Panc1 (cell line): ENCODE results near the gene IFFO2. TPM values are rescaled to one million over a fixed set of nuclear protein-coding genes. Genes with fewer than 3 reads are reported as not detected.

Source experiments
- ATAC-seq: fragments of 200-7000 bp; cut with Tn5 transposase; 2 replicates; pipeline ENCODE4 v1.9.1; 2020; ENCODE audit warnings: mild to moderate bottlenecking, moderate library complexity
- BruUV-seq: library from RNA; stranded (reverse); fragments of 400-500 nt; replicated peaks from 2 replicates; lab custom pipeline; 2021; lab: Mats Ljungman, UMichigan
- CTCF ChIA-PET: fragments of 300-600 bp; sonication (Branson Sonifier 250); formaldehyde crosslinking; loops from one replicate; lab custom pipeline; 2022; ENCODE audit warnings: antibody characterized with exemption; lab: Charles Lee
- POLR2A ChIA-PET: fragments of 300-600 bp; sonication (Branson Sonifier 250); formaldehyde crosslinking; loops from one replicate; lab custom pipeline; 2022; ENCODE audit warnings: antibody characterized with exemption; lab: Charles Lee
- DNase-seq: peaks from one replicate; pipeline ENCODE4 v3.0.0-alpha.2; 2010; ENCODE audit warnings: low read depth, low spot score
- H3K27ac ChIP-seq: 2 replicates; pipeline ENCODE4 v1.5.1; 2011; ENCODE audit warnings: mild to moderate bottlenecking, low read length, inconsistent platforms
- H3K27me3 ChIP-seq: fragments of 200-500 bp; sonication (Bioruptor generic); 2 replicates; pipeline ENCODE4 v1.6.0; 2014; ENCODE audit warnings: low read length, inconsistent platforms; ENCODE audit not compliant: control insufficient read depth, insufficient read depth
- H3K36me3 ChIP-seq: fragments of 200-500 bp; sonication (Bioruptor generic); 2 replicates; pipeline ENCODE4 v1.5.1; 2014; ENCODE audit warnings: inconsistent platforms, mild to moderate bottlenecking, low read length, moderate library complexity; ENCODE audit not compliant: control insufficient read depth, insufficient read depth
- H3K4me1 ChIP-seq: 2 replicates; pipeline ENCODE4 v1.5.1; 2011; ENCODE audit warnings: inconsistent platforms, mild to moderate bottlenecking, low read length, moderate library complexity; ENCODE audit not compliant: control insufficient read depth, insufficient read depth
- H3K4me3 ChIP-seq, 2 experiments: 2 replicates each; pipeline ENCODE4 v1.5.1; 2011 to 2012; ENCODE audit warnings: low read depth in 2 of 2, low read length in 2 of 2, mild to moderate bottlenecking in 2 of 2, inconsistent platforms in 1 of 2, moderate library complexity in 1 of 2
- H3K9me3 ChIP-seq: fragments of 200-500 bp; sonication (Bioruptor generic); 2 replicates; pipeline ENCODE4 v1.5.1; 2014; ENCODE audit warnings: low read depth, mild to moderate bottlenecking, inconsistent platforms, low read length, moderate library complexity; ENCODE audit not compliant: control insufficient read depth, insufficient read depth
- POLR2AphosphoS5 ChIP-seq: IDR thresholded peaks from 2 replicates; pipeline ENCODE4 v1.6.1; 2012; ENCODE audit warnings: mild to moderate bottlenecking, low read depth, low read length, moderate library complexity
- SIN3A ChIP-seq: IDR thresholded peaks from 2 replicates; pipeline ENCODE4 v1.6.1; 2012; ENCODE audit warnings: low read depth, mild to moderate bottlenecking, low read length, moderate library complexity, borderline replicate concordance; ENCODE audit not compliant: insufficient read depth
- TCF7L2 ChIP-seq: IDR thresholded peaks from 2 replicates; pipeline ENCODE4 v1.6.1; 2011; ENCODE audit warnings: mild to moderate bottlenecking, low read depth, low read length, inconsistent platforms
- in situ Hi-C: cut with HindIII; loops from 2 replicates; pipeline ENCODE4 v1.10.0; 2016; ENCODE audit warnings: low sequenced_read_pairs, low pct_unique_long_range_greater_than_20kb
- intact Hi-C: fragments of 100-400 bp; cut with micrococcal nuclease; formaldehyde crosslinking; loops from one replicate; pipeline ENCODE4 v1.10.0; 2022; ENCODE audit not compliant: unreplicated experiment
- total RNA-seq: library from RNA; stranded (reverse); gene quantifications from one replicate; pipeline ENCODE4 v1.2.1, GENCODE V29; 2021; ENCODE audit not compliant: unreplicated experiment
- TF ChIP-seq, protein P1 (sequence below): fragments of 450-650 bp; IDR thresholded peaks from 2 replicates; pipeline ENCODE4 v1.5.1; 2017; ENCODE audit warnings: mild to moderate bottlenecking
- TF ChIP-seq, protein P2 (sequence below), 2 experiments: IDR thresholded peaks; 2 replicates each; pipeline ENCODE4 v1.6.1; 2011 to 2012; ENCODE audit warnings: low read depth in 2 of 2, control low read depth in 1 of 2, low read length in 1 of 2, mild to moderate bottlenecking in 1 of 2, moderate library complexity in 1 of 2; ENCODE audit not compliant: insufficient read depth in 1 of 2

Gene IFFO2
- total RNA-seq, 1 experiment from 2014 or later = 59.4 TPM

DNA sequence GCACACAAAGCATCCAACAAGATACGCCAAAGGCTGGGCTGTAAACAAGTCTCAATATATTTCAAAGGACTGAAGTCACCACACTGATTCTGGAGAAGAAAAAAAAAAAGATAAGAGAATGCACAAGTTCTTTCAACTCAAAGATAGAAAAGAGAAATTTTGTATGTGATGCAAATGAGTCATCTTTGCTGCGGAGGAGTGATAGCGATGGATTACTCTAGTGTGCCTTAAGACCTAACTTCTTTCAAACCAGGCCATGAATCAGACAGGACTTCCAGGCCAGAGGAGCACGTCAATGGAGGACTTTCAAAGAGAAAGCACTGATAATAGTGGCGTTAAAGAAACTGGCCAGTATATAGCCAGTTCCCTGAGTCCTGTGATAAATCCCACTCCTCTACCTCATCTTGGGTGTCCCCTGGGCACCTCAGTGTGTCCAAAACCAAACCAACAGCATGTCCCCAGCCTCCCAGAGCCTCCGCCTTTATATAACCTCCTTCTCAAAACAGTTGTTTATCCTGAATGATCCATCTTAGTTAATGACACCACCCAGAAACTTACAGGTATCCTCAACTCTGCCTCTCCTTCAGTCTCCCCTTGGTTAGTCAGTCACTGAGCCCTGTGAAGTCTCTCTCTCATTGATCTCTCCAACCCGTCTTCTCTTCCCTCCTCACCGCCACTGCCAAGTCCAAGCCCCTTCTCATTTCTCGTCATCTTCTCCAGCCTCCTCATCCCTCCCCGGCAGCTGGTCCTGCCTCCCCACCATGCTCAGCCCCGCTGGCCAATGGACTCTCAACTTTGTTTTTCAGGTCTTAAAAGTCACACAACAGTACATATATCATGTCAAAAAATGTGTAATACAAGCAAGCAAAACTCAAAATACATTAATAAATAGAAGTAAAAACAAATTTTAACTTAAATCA is 47.2 kb upstream of the IFFO2 start:
- Histone ChIP-seq H3K27ac (no peak overlapping the region; the same call in 1 of the 2 replicates), H3K36me3 (no peaks in the 10 kb centered on the region), H3K9me3 (peaks cover 11% of the 10 kb centered on the region; the same call in 1 of the 2 replicates), H3K4me3 (no peak overlapping the region), H3K4me1 (peaks cover 20% of the 10 kb centered on the region), H3K27me3 (no peaks in the 10 kb centered on the region)
- DNase-seq (no peak), ATAC-seq (no peak)
- TF ChIP-seq POLR2AphosphoS5 (no peak), TCF7L2 (no peak), SIN3A (no peak)
- TF ChIP-seq, protein P1, sequence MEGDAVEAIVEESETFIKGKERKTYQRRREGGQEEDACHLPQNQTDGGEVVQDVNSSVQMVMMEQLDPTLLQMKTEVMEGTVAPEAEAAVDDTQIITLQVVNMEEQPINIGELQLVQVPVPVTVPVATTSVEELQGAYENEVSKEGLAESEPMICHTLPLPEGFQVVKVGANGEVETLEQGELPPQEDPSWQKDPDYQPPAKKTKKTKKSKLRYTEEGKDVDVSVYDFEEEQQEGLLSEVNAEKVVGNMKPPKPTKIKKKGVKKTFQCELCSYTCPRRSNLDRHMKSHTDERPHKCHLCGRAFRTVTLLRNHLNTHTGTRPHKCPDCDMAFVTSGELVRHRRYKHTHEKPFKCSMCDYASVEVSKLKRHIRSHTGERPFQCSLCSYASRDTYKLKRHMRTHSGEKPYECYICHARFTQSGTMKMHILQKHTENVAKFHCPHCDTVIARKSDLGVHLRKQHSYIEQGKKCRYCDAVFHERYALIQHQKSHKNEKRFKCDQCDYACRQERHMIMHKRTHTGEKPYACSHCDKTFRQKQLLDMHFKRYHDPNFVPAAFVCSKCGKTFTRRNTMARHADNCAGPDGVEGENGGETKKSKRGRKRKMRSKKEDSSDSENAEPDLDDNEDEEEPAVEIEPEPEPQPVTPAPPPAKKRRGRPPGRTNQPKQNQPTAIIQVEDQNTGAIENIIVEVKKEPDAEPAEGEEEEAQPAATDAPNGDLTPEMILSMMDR = no peak
- TF ChIP-seq, protein P2, sequence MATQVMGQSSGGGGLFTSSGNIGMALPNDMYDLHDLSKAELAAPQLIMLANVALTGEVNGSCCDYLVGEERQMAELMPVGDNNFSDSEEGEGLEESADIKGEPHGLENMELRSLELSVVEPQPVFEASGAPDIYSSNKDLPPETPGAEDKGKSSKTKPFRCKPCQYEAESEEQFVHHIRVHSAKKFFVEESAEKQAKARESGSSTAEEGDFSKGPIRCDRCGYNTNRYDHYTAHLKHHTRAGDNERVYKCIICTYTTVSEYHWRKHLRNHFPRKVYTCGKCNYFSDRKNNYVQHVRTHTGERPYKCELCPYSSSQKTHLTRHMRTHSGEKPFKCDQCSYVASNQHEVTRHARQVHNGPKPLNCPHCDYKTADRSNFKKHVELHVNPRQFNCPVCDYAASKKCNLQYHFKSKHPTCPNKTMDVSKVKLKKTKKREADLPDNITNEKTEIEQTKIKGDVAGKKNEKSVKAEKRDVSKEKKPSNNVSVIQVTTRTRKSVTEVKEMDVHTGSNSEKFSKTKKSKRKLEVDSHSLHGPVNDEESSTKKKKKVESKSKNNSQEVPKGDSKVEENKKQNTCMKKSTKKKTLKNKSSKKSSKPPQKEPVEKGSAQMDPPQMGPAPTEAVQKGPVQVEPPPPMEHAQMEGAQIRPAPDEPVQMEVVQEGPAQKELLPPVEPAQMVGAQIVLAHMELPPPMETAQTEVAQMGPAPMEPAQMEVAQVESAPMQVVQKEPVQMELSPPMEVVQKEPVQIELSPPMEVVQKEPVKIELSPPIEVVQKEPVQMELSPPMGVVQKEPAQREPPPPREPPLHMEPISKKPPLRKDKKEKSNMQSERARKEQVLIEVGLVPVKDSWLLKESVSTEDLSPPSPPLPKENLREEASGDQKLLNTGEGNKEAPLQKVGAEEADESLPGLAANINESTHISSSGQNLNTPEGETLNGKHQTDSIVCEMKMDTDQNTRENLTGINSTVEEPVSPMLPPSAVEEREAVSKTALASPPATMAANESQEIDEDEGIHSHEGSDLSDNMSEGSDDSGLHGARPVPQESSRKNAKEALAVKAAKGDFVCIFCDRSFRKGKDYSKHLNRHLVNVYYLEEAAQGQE (IDR thresholded peaks at IDR 0.05; ENCODE audit: insufficient read depth in 1 of 2, low read depth in 2 of 2, low read length in 1 of 2) = no peak
- in situ Hi-C loops (no loop called here), intact Hi-C loops (no loop called here)
- POLR2A ChIA-PET = no interaction called here
- CTCF ChIA-PET = no interaction called here
- BruUV-seq = no TSS peak

DNA sequence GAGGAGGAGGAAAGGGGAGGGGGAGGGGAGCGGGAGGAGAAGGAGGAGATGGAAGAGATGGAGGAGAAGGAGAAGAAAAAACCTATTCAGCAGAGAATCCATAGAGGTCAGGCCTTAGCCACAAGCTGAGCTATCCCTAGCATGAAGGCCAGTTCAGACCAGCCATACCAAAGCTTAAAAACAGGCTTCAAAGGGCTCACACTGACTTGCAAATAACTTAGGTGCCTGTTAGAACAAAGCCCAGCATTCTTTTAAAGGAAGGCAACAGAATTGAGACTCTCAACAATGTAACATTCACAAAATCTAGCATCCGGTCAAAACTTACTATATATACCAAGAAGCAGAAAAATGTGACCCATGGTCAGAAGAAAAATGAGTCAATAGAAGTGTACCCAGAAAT is 43.6 kb upstream of the IFFO2 start:
- Histone ChIP-seq H3K27ac (no peak overlapping the region), H3K27me3 (no peaks in the 10 kb centered on the region), H3K36me3 (no peaks in the 10 kb centered on the region), H3K4me1 (no peaks in the 10 kb centered on the region), H3K4me3 (no peak overlapping the region), H3K9me3 (peaks cover 11% of the 10 kb centered on the region; the same call in 1 of the 2 replicates)
- no peak for DNase-seq
- in situ Hi-C loops (no loop called here), intact Hi-C loops (no loop called here)
- TF ChIP-seq, protein P2 (IDR thresholded peaks at IDR 0.05; ENCODE audit: insufficient read depth in 1 of 2, low read depth in 2 of 2, low read length in 1 of 2) = no peak
- TF ChIP-seq POLR2AphosphoS5 = no peak
- no peak for TF ChIP-seq TCF7L2
- TF ChIP-seq, protein P1 = no peak
- TF ChIP-seq SIN3A = no peak
- ATAC-seq = no peak
- no TSS peak for BruUV-seq
- POLR2A ChIA-PET = interaction anchor here (1.0 kb wide), 1 partner anchor 43 kb away, joined by 5 read pairs; the partner anchor contains the start of gene IFFO2
- CTCF ChIA-PET = no interaction called here
